HL-60 (cell line): Measurements from ENCODE around the gene FAN1.
A peak's percentile ranks its signal among the peaks of the same experiment; 100 is the strongest.

Source experiments
- DNase-seq, 2 experiments: peaks; one replicate each; pipeline ENCODE4 v3.0.0-alpha.2; 2010 to 2020; ENCODE audit warnings: low read depth in 1 of 2, low spot score in 1 of 2
- H3K27ac ChIP-seq: fragments of 250-450 bp; sonication (Bioruptor Pico); replicated peaks from 2 replicates; pipeline ENCODE4 v1.5.1; 2020; ENCODE audit warnings: mild to moderate bottlenecking, moderate library complexity
- H3K27me3 ChIP-seq: fragments of 250-450 bp; sonication (Bioruptor Pico); 2 replicates; pipeline ENCODE4 v1.5.1; 2021; ENCODE audit warnings: mild to moderate bottlenecking, moderate library complexity; ENCODE audit not compliant: insufficient read depth, poor library complexity, severe bottlenecking
- H3K4me3 ChIP-seq: replicated peaks from 2 replicates; pipeline ENCODE4 v1.5.1; 2011; ENCODE audit warnings: mild to moderate bottlenecking, control low read depth, low read length; ENCODE audit not compliant: insufficient read depth
- CTCF ChIP-seq: IDR thresholded peaks from one replicate; pipeline ENCODE4 v1.5.1; 2011; ENCODE audit warnings: low read length, control low read depth, inconsistent platforms; ENCODE audit not compliant: insufficient read depth
- GABPA ChIP-seq: IDR thresholded peaks from 2 replicates; pipeline ENCODE4 v1.6.1; 2012; ENCODE audit warnings: low read depth
- POLR2AphosphoS5 ChIP-seq: IDR thresholded peaks from 2 replicates; pipeline ENCODE4 v1.6.1; 2012; ENCODE audit warnings: low read depth
- REST ChIP-seq: IDR thresholded peaks from 2 replicates; pipeline ENCODE4 v1.6.1; 2012; ENCODE audit warnings: low read depth; ENCODE audit not compliant: insufficient replicate concordance
- SPI1 ChIP-seq: IDR thresholded peaks from 2 replicates; pipeline ENCODE4 v1.6.1; 2012; ENCODE audit warnings: low read depth, mild to moderate bottlenecking, borderline replicate concordance

The FAN1 gene

GRCh38 chr15:30943654-30944335 is 40.1 kb downstream of the FAN1 start:
- Histone ChIP-seq H3K27me3 (no peaks in the 10 kb centered on the region), H3K4me3 (no peak overlapping the region), H3K27ac (no peak overlapping the region)
- TF ChIP-seq SPI1, result no peak
- TF ChIP-seq POLR2AphosphoS5, result no peak
- TF ChIP-seq CTCF, result no peak
- no peak for DNase-seq

- TF ChIP-seq REST, result no peak
- no peak for TF ChIP-seq POLR2AphosphoS5
- no peak for TF ChIP-seq SPI1
- H3K4me3 ChIP-seq, result no peak overlapping the region
- no peaks in the 10 kb centered on the region for H3K27me3 ChIP-seq
- no peak overlapping the region for H3K27ac ChIP-seq
- no peak for DNase-seq
Measured at GRCh38 chr15:30953183-30953582, 49.5 kb downstream of the FAN1 start.

- H3K4me3 ChIP-seq, result no peak overlapping the region
- H3K27ac ChIP-seq, result no peak overlapping the region
- H3K27me3 ChIP-seq, result no peaks in the 10 kb centered on the region
- DNase-seq, result peak; percentile 41 to 51
- no peak for TF ChIP-seq REST
- no peak for TF ChIP-seq CTCF
- TF ChIP-seq SPI1, result no peak
- no peak for TF ChIP-seq POLR2AphosphoS5
- no peak for TF ChIP-seq GABPA
Measured at GRCh38 chr15:30953731-30954378, 50.1 kb downstream of the FAN1 start.

GRCh38 chr15:30954674-30955073 is 51.0 kb downstream of the FAN1 start:
- Histone ChIP-seq H3K27me3 (no peaks in the 10 kb centered on the region), H3K4me3 (no peak overlapping the region), H3K27ac (no peak overlapping the region)
- TF ChIP-seq GABPA (no peak), POLR2AphosphoS5 (no peak), CTCF (no peak), REST (no peak), SPI1 (no peak)
- no peak for DNase-seq
